Measurements from ENCODE around the gene TGOLN2. TPM values are rescaled to one million over a fixed set of nuclear protein-coding genes. Genes with fewer than 3 reads are reported as not detected.

TGOLN2 gene
- total and polyA plus RNA-seq, 10 of the 15 experiments (the other 5 are each of a cell fraction or from before 2014, with no cell fraction given) = 13.8 to 92.3 (median 49.4) TPM

GRCh38 chr2:85277416-85278158 lies 50.2 kb downstream of the TGOLN2 start:
- no peak overlapping the region for H3K27ac ChIP-seq (ENCODE audit: control insufficient read depth, insufficient read depth)
- ChIA-PET SMC1A (ENCODE audit: uncharacterized antibody, unreplicated experiment) (interaction anchor here (0.9 kb wide), 1 partner anchor 273 kb away, joined by 3 read pairs; no protein-coding TSS in a partner anchor), CTCF (interaction anchor here (0.7 to 1.7 kb wide), 4 partner anchors 10 to 23 kb away, joined by 3 to 6 read pairs (median 3); no protein-coding TSS in a partner anchor), RAD21 (ENCODE audit: unreplicated experiment) (no interaction called here), POLR2A (no interaction called here)
- BruUV-seq (replicated peaks) = no TSS peak
- H3K4me2 ChIP-seq (ENCODE audit: control insufficient read depth, insufficient read depth) = no peak overlapping the region
- intact Hi-C loops (cut with micrococcal nuclease; ENCODE audit: unreplicated experiment) (no loop called here), in situ Hi-C loops (cut with MboI) (no loop called here)
- H2AFZ ChIP-seq (ENCODE audit: control insufficient read depth, low read depth, low read length) = no peak overlapping the region
- TF ChIP-seq MAX (IDR thresholded peaks at IDR 0.05; ENCODE audit: low read depth, low read length) (no peak), CBX3 (IDR thresholded peaks at IDR 0.05; ENCODE audit: borderline replicate concordance, low read depth) (no peak), NFYB (IDR thresholded peaks at IDR 0.05; ENCODE audit: insufficient read depth, low read depth, low read length) (no peak), CEBPB (IDR thresholded peaks at IDR 0.05; ENCODE audit: borderline replicate concordance in 1 of 2, low read depth in 2 of 2, low read length in 2 of 2) (no peak), NR2C1 (IDR thresholded peaks at IDR 0.05) (no peak), ZSCAN29 (IDR thresholded peaks at IDR 0.05) (no peak), FOS (IDR thresholded peaks at IDR 0.05; ENCODE audit: borderline replicate concordance, extremely low read depth, insufficient read length) (no peak)
- TF ChIP-seq, protein P1, sequence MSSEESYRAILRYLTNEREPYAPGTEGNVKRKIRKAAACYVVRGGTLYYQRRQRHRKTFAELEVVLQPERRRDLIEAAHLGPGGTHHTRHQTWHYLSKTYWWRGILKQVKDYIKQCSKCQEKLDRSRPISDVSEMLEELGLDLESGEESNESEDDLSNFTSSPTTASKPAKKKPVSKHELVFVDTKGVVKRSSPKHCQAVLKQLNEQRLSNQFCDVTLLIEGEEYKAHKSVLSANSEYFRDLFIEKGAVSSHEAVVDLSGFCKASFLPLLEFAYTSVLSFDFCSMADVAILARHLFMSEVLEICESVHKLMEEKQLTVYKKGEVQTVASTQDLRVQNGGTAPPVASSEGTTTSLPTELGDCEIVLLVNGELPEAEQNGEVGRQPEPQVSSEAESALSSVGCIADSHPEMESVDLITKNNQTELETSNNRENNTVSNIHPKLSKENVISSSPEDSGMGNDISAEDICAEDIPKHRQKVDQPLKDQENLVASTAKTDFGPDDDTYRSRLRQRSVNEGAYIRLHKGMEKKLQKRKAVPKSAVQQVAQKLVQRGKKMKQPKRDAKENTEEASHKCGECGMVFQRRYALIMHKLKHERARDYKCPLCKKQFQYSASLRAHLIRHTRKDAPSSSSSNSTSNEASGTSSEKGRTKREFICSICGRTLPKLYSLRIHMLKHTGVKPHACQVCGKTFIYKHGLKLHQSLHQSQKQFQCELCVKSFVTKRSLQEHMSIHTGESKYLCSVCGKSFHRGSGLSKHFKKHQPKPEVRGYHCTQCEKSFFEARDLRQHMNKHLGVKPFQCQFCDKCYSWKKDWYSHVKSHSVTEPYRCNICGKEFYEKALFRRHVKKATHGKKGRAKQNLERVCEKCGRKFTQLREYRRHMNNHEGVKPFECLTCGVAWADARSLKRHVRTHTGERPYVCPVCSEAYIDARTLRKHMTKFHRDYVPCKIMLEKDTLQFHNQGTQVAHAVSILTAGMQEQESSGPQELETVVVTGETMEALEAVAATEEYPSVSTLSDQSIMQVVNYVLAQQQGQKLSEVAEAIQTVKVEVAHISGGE (CRISPR knock-in tag; IDR thresholded peaks at IDR 0.05) = no peak
- TF ChIP-seq, protein P2, sequence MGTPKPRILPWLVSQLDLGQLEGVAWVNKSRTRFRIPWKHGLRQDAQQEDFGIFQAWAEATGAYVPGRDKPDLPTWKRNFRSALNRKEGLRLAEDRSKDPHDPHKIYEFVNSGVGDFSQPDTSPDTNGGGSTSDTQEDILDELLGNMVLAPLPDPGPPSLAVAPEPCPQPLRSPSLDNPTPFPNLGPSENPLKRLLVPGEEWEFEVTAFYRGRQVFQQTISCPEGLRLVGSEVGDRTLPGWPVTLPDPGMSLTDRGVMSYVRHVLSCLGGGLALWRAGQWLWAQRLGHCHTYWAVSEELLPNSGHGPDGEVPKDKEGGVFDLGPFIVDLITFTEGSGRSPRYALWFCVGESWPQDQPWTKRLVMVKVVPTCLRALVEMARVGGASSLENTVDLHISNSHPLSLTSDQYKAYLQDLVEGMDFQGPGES (IDR thresholded peaks at IDR 0.05) = no peak
- H3K9ac ChIP-seq (ENCODE audit: control insufficient read depth, insufficient read depth, low read length) = no peak overlapping the region
- 42% methylated on average over 15 of the region's 15 CpGs for WGBS (ENCODE audit: insufficient coverage, insufficient replicate concordance, low lambda C conversion rate, missing lambda C conversion rate)
- H3K36me3 ChIP-seq (ENCODE audit: control insufficient read depth in 2 of 2, insufficient read depth in 2 of 2, low read length in 1 of 2) = no peaks in the 10 kb centered on the region
- FAIRE-seq (no peak), ATAC-seq (peak; percentile 54), DNase-seq (ENCODE audit: low read depth, low spot score) (no peak)
- no peaks in the 10 kb centered on the region for H3K9me3 ChIP-seq (replicated peaks; ENCODE audit: control insufficient read depth, insufficient read depth, low read length)
- no peaks in the 10 kb centered on the region for H4K20me1 ChIP-seq (ENCODE audit: control insufficient read depth, insufficient read depth)
- H3K27me3 ChIP-seq (replicated peaks in 1 of 2; ENCODE audit: control insufficient read depth in 2 of 2, insufficient read depth in 2 of 2, low read length in 1 of 2) = peaks cover 5 to 6% of the 10 kb centered on the region in 2 experiments; a peak in 3 of 4 replicates
- no peaks in the 10 kb centered on the region for H3K79me2 ChIP-seq (ENCODE audit: control insufficient read depth, insufficient read depth, low read length)
- no peaks in the 10 kb centered on the region for H3K4me1 ChIP-seq (ENCODE audit: control insufficient read depth, insufficient read depth, low read length)
- H3K4me3 ChIP-seq = no peak overlapping the region
